T-cell (primary cell): Measurements from ENCODE around the gene KRT79. TPM values are rescaled to one million over a fixed set of nuclear protein-coding genes. Genes with fewer than 3 reads are reported as not detected.

Experiments used
- ATAC-seq, 4 experiments: fragments of 200-7000 bp in 3 of 4; fragments of 150-1000 bp in 1 of 4; cut with Tn5 transposase; replicated peaks in 1 of 4; 1 replicate in 3 of 4; 2 replicates in 1 of 4; pipeline ENCODE4 v1.10.0; 2021; ENCODE audit warnings: moderate library complexity in 3 of 4, mild to moderate bottlenecking in 2 of 4, moderate number of reproducible peaks in 1 of 4
- CTCF ChIA-PET, 2 donors: fragments of 300-600 bp; sonication (Branson Sonifier 250); formaldehyde crosslinking; loops; one replicate each; lab custom pipeline; 2022; ENCODE audit warnings: antibody characterized with exemption in 2 of 2; lab: Charles Lee
- POLR2A ChIA-PET, 2 donors: fragments of 300-600 bp; sonication (Branson Sonifier 250); formaldehyde crosslinking; loops; one replicate each; lab custom pipeline; 2022; ENCODE audit warnings: antibody characterized with exemption in 2 of 2; lab: Charles Lee
- DNase-seq, 35 experiments: peaks; one replicate each; pipeline versions ENCODE4 v3.0.0 to v3.0.0-alpha.2; 2013 to 2023
- H3K27ac ChIP-seq: one replicate; pipeline ENCODE4 v1.5.1; 2013; ENCODE audit warnings: low read length
- H3K27me3 ChIP-seq, 2 experiments: replicated peaks in 1 of 2; 1 replicate in 1 of 2; 2 replicates in 1 of 2; pipeline versions ENCODE4 v1.6.1 to v1.7.0; 2013; ENCODE audit warnings: low read length in 1 of 2, mixed read lengths in 1 of 2; ENCODE audit not compliant: control insufficient read depth in 2 of 2, insufficient read depth in 2 of 2; ENCODE audit errors: extremely low read depth in 1 of 2
- H3K36me3 ChIP-seq, 2 donors: 1 replicate in 1 of 2; 2 replicates in 1 of 2; pipeline versions ENCODE4 v1.6.1 to v1.7.0; 2013; ENCODE audit warnings: low read length in 1 of 2; ENCODE audit not compliant: control insufficient read depth in 2 of 2, insufficient read depth in 1 of 2; ENCODE audit errors: extremely low read depth in 1 of 2
- H3K4me1 ChIP-seq, 2 experiments: 1 replicate in 1 of 2; 2 replicates in 1 of 2; pipeline versions ENCODE4 v1.6.1 to v1.7.0; 2013; ENCODE audit warnings: low read length in 2 of 2, mixed read lengths in 1 of 2; ENCODE audit not compliant: insufficient read depth in 2 of 2, control insufficient read depth in 1 of 2; ENCODE audit errors: extremely low read depth in 1 of 2
- H3K4me3 ChIP-seq, 2 donors: 1 replicate in 1 of 2; 2 replicates in 1 of 2; pipeline versions ENCODE4 v1.5.1 to v1.7.0; 2013; ENCODE audit warnings: mild to moderate bottlenecking in 2 of 2, low read length in 1 of 2, moderate library complexity in 1 of 2; ENCODE audit not compliant: control insufficient read depth in 1 of 2; ENCODE audit errors: extremely low read depth in 1 of 2
- H3K9me3 ChIP-seq: 2 replicates; pipeline ENCODE4 v1.7.0; 2013
- H3K27ac Mint-ChIP-seq, 2 donors: one replicate each; pipeline ENCODE4 v1.8.0; 2020 to 2021; ENCODE audit warnings: mild to moderate bottlenecking in 2 of 2, mixed read lengths in 2 of 2
- H3K27me3 Mint-ChIP-seq, 2 donors: one replicate each; pipeline ENCODE4 v1.8.0; 2021 to 2022; ENCODE audit warnings: mixed read lengths in 2 of 2
- H3K36me3 Mint-ChIP-seq: one replicate; pipeline ENCODE4 v1.8.0; 2021; ENCODE audit warnings: mixed read lengths
- H3K4me1 Mint-ChIP-seq, 3 donors: one replicate each; pipeline ENCODE4 v1.8.0; 2020 to 2022; ENCODE audit warnings: mixed read lengths in 3 of 3, mild to moderate bottlenecking in 1 of 3
- H3K4me3 Mint-ChIP-seq, 3 donors: one replicate each; pipeline ENCODE4 v1.8.0; 2020 to 2022; ENCODE audit warnings: mild to moderate bottlenecking in 3 of 3, mixed read lengths in 3 of 3, moderate library complexity in 3 of 3
- H3K9me3 Mint-ChIP-seq, 3 donors: one replicate each; pipeline ENCODE4 v1.8.0; 2020 to 2022; ENCODE audit warnings: mixed read lengths in 3 of 3
- WGBS: methylation state at CpG from one replicate; pipeline ENCODE4 v1.1.5; 2013; ENCODE audit warnings: missing lambda C conversion rate; ENCODE audit not compliant: insufficient coverage; 5-methylcytosine and 5-hydroxymethylcytosine counted together
- total RNA-seq, 35 experiments: library from RNA in 6 of 35; stranded (reverse) in 6 of 35; fragments of 120-200 nt in 1 of 35; gene quantifications; one replicate each; pipeline versions ENCODE4 v1.2.1 to v1.2.4 and lab custom pipeline; 2013 to 2026

KRT79 gene
- total RNA-seq, 5 donors from 2014 or later (not counting 1 experiment from before 2014, with no cell fraction given): 0.28 TPM; not detected in 4

DNA sequence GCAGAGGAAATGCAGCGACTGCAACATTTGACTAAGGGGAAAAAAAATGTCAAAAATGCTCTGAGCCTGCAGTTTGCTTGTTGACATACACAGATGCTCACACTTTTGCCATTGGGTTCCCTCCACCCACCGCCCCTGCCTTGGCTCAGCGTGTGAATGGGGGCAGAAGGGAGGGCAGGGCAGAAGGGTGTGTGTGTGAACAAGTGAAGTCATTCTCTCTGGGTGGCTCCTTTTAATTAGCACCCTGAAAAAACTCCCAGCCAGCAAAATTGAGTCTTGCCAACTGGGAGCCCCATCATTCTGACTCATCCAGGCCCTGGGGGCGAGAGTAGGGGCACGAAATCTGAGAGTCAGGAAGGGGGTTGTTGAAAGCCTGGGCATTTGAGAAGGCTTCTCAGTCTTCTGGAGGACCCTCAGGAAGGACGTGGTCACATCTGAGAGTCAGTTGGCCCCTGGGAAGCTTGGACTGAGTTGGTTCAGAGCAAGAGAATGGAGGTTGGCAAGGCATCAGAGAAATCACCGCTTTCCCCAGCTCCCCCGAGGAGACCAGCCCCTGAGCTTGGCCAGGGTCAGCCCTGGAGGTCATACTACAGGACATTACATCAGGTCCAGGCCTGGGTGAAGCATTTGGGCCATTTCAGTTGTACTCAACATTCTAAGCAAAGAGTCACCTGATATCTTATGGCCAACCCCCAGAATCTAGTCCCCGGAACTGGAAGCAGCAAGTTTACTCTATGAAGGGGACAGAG lies 37.4 kb upstream of the KRT79 start:
- no peaks in the 10 kb centered on the region for H3K36me3 Mint-ChIP-seq
- peak overlapping the region; percentile 52 for H3K27ac ChIP-seq
- H3K27ac Mint-ChIP-seq: no peak overlapping the region
- POLR2A ChIA-PET: no interaction called here
- no peaks in the 10 kb centered on the region for H3K9me3 Mint-ChIP-seq
- 69% methylated on average over 7 of the region's 9 CpGs for WGBS
- H3K4me1 ChIP-seq: peaks cover 3 to 52% of the 10 kb centered on the region in 2 experiments
- peaks cover 0 to 21% of the 10 kb centered on the region in 2 experiments for H3K27me3 ChIP-seq
- CTCF ChIA-PET: interaction anchor here (0.7 to 5.0 kb wide), 9 partner anchors 44 to 520 kb away, joined by 3 to 37 read pairs (median 3); no protein-coding TSS in a partner anchor
- peak in 8 of 35 experiments; percentile 18 to 52 (median 35) for DNase-seq
- H3K4me3 ChIP-seq: no peak overlapping the region
- ATAC-seq: no peak
- no peaks in the 10 kb centered on the region for H3K36me3 ChIP-seq
- peaks cover 41 to 52% (median 49%) of the 10 kb centered on the region in 3 donors for H3K4me1 Mint-ChIP-seq
- no peaks in the 10 kb centered on the region for H3K27me3 Mint-ChIP-seq
- no peaks in the 10 kb centered on the region for H3K9me3 ChIP-seq
- no peak overlapping the region for H3K4me3 Mint-ChIP-seq

DNA sequence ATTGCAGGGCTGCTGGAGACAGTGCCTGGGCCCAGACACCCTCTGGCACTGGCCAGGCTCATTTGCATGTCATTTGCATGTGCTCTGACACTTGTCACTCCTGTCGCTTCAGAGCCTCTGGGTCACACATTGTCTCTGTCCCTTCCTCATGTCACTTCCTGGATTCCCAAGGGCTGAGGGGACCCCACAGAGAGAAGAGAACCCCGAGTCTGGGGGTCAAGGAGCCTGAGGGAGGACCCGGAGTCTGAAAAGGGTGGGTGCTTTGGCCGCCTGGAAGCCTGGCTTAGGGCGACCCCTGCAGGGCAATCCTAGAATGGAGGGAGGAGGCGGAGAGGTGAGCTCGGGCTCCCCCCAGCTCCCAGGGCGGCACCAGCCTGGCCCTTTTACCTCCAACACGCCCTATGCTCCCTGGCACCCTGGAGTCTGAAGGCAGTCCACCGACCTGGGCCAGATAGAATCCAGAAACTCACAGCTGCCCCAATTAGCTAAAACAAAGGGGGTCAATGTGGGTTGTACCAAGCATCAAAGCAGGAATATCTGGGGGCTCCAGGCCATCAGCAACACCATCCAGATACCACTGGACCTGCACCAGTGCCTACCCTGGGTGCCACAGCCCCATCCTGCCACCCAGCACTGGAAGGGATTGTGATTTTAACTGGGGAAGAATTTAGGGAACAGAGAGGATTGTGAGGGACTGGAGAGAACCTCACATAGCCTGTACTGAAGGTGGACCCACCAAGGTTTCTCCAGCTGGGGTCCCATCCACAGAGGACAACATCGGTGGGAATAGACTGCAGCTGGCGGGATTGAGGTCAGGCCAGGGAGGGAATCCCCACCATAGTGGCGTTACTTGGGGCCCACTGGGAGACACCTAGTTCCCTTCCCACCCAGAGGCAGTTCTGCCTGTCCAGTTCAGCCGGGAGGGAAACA lies 36.5 kb upstream of the KRT79 start:
- ATAC-seq (peak; percentile 57 to 76 (median 66)), DNase-seq (peak; percentile 38 to 86 (median 76))
- peaks cover 3 to 52% of the 10 kb centered on the region in 2 experiments for H3K4me1 ChIP-seq
- H3K4me1 Mint-ChIP-seq: peaks cover 41 to 52% (median 49%) of the 10 kb centered on the region in 3 donors
- no peaks in the 10 kb centered on the region for H3K9me3 Mint-ChIP-seq
- H3K9me3 ChIP-seq: no peaks in the 10 kb centered on the region
- WGBS: 42% methylated on average over 5 of the region's 14 CpGs
- peak overlapping the region in 1 of 2 donors; percentile 16 for H3K27ac Mint-ChIP-seq
- H3K4me3 ChIP-seq: no peak overlapping the region
- no peaks in the 10 kb centered on the region for H3K27me3 Mint-ChIP-seq
- no peaks in the 10 kb centered on the region for H3K36me3 ChIP-seq
- no peak overlapping the region for H3K27ac ChIP-seq
- POLR2A ChIA-PET: interaction anchor here in 1 of 2 donors (0.7 kb wide), 1 partner anchor 258 kb away, joined by 3 read pairs; no protein-coding TSS in a partner anchor
- CTCF ChIA-PET: interaction anchor here (0.5 to 5.0 kb wide), 30 partner anchors 9 to 674 kb away, joined by 3 to 37 read pairs (median 4); partner anchors contain the start of gene EIF4B (in 1 of the 2)
- H3K27me3 ChIP-seq: peaks cover 0 to 21% of the 10 kb centered on the region in 2 experiments
- no peak overlapping the region for H3K4me3 Mint-ChIP-seq
- H3K36me3 Mint-ChIP-seq: no peaks in the 10 kb centered on the region

DNA sequence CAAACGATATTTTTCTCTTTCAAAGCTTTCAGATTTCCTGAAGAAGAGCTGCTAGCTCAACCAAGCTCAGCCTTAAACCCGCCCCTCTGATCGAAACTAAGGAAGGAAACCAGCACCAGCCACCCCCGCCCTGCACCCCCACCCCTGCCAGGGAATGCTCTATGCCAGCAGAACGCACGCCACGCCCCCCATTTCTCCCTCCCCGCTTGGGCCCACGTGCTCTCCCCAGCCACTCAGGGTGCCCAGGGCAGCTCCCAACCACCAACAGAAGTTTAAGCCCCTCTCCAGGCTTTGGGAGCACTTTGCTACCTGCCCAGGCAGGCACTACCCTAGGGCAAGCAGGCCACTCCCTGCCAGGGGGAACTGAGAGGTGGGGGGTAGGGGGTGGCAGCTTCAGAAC lies 33.5 kb upstream of the KRT79 start:
- H3K4me3 ChIP-seq: no peak overlapping the region
- no peaks in the 10 kb centered on the region for H3K9me3 ChIP-seq
- ATAC-seq (peak; percentile 43 to 58 (median 49)), DNase-seq (peak in 32 of 35 experiments; percentile 17 to 67 (median 40))
- H3K27me3 ChIP-seq: peaks cover 0 to 1% of the 10 kb centered on the region in 2 experiments
- peaks cover 3 to 36% of the 10 kb centered on the region in 2 experiments for H3K4me1 ChIP-seq
- POLR2A ChIA-PET: interaction anchor here in 1 of 2 donors (0.6 kb wide), 1 partner anchor 223 kb away, joined by 3 read pairs; no protein-coding TSS in a partner anchor
- peak overlapping the region in 1 of 3 donors; percentile 37 for H3K4me3 Mint-ChIP-seq
- H3K27ac Mint-ChIP-seq: peak overlapping the region; percentile 69 to 76
- H3K9me3 Mint-ChIP-seq: no peaks in the 10 kb centered on the region
- H3K27me3 Mint-ChIP-seq: no peaks in the 10 kb centered on the region
- 7% methylated on average over 2 of the region's 9 CpGs for WGBS
- no peaks in the 10 kb centered on the region for H3K36me3 Mint-ChIP-seq
- H3K36me3 ChIP-seq: no peaks in the 10 kb centered on the region
- H3K27ac ChIP-seq: no peak overlapping the region
- CTCF ChIA-PET: interaction anchor here (0.6 to 2.0 kb wide), 9 partner anchors 12 to 286 kb away, joined by 3 to 10 read pairs (median 4); no protein-coding TSS in a partner anchor
- peaks cover 27 to 36% (median 33%) of the 10 kb centered on the region in 3 donors for H3K4me1 Mint-ChIP-seq

DNA sequence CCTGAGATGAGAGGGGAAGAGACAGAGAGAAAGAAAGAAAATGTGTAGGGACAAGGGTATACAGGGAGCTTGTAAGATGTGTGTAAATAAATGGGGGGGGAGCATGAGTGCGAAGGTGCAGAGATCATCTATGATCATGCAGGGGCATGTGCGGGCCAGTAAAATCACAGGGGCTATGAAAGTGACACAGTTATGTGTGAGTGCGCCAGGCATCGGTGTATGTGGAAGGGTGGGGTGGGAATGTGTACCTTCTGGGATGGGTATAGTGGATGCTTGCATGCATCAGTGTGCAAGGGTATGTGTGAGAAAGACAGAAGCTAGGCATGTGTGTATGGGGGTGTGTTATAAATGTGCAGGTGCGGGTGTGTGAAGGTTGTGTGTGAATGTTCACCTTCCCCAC lies 33.0 kb upstream of the KRT79 start:
- H3K9me3 Mint-ChIP-seq: no peaks in the 10 kb centered on the region
- ChIA-PET POLR2A (no interaction called here), CTCF (interaction anchor here (0.6 to 2.0 kb wide), 9 partner anchors 13 to 285 kb away, joined by 3 to 10 read pairs (median 3); no protein-coding TSS in a partner anchor)
- H3K36me3 ChIP-seq: no peaks in the 10 kb centered on the region
- no peaks in the 10 kb centered on the region for H3K27me3 ChIP-seq
- no peaks in the 10 kb centered on the region for H3K9me3 ChIP-seq
- H3K4me3 ChIP-seq: no peak overlapping the region
- H3K27me3 Mint-ChIP-seq: no peaks in the 10 kb centered on the region
- no peak overlapping the region for H3K27ac ChIP-seq
- DNase-seq (no peak), ATAC-seq (no peak)
- H3K4me3 Mint-ChIP-seq: peak overlapping the region in 2 of 3 donors; percentile 32 to 37
- H3K4me1 ChIP-seq: peaks cover 3 to 36% of the 10 kb centered on the region in 2 experiments
- peaks cover 27 to 33% (median 33%) of the 10 kb centered on the region in 3 donors for H3K4me1 Mint-ChIP-seq
- no peaks in the 10 kb centered on the region for H3K36me3 Mint-ChIP-seq
- H3K27ac Mint-ChIP-seq: peak overlapping the region; percentile 69 to 76
- WGBS: 97% methylated on average over 4 of the region's 5 CpGs

DNA sequence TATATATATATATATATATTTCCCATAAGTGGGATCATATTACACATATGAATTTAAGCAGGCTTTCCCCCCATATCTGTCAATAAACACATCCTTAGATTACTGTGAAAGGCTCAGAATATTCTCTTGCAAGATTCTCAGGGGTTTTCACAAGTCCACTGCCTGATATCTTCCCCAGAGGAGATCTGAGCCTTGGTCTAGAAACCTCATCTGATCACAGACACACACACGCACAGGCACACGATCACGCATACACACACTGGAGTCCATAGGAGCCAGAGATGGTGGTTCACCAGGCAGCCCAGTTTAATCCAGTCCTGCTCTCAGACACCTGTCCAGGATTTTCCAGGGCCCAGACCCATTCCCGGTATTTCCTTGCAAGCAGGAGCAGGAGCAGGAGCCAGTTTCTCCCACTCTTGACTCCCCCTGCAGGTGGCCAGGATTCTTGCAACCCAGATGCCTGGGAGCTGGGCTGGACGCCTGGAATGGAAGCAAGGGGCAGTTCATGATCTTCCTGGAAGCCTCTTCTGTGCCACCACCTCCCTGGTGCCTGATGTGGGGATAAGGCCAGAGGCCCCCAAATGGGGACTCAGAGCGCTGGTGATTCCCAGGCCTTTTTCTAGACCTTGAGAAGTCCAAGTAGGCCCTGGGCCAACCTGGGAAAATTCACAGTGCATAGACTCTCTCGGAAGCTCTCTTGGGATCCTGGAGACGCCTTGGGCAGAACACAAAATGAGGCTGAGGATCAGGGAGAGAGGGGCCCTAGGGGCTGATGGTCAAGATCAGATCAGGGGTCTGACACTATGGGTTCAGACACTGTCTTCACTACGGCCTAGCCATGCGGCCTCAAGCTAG lies 31.2 kb upstream of the KRT79 start:
- Histone ChIP-seq H3K27ac (no peak overlapping the region), H3K4me3 (no peak overlapping the region), H3K27me3 (peaks cover 0 to 3% of the 10 kb centered on the region in 2 experiments), H3K36me3 (no peaks in the 10 kb centered on the region), H3K4me1 (peaks cover 3 to 20% of the 10 kb centered on the region in 2 experiments), H3K9me3 (no peaks in the 10 kb centered on the region)
- ATAC-seq: no peak
- no peaks in the 10 kb centered on the region for H3K9me3 Mint-ChIP-seq
- 76% methylated on average over 9 of the region's 10 CpGs for WGBS
- no peaks in the 10 kb centered on the region for H3K36me3 Mint-ChIP-seq
- H3K4me3 Mint-ChIP-seq: no peak overlapping the region
- ChIA-PET CTCF (no interaction called here), POLR2A (no interaction called here)
- DNase-seq: no peak
- peaks cover 23 to 29% (median 26%) of the 10 kb centered on the region in 3 donors for H3K4me1 Mint-ChIP-seq
- no peak overlapping the region for H3K27ac Mint-ChIP-seq
- no peaks in the 10 kb centered on the region for H3K27me3 Mint-ChIP-seq
